Smooth muscle cell of the brain vasculature (primary cell): ENCODE data around the gene EPHB6.

Experiments used
- DNase-seq: peaks from one replicate; pipeline ENCODE4 v3.0.0-alpha.2; 2012; ENCODE audit warnings: low read depth, low spot score

EPHB6 gene

DNA sequence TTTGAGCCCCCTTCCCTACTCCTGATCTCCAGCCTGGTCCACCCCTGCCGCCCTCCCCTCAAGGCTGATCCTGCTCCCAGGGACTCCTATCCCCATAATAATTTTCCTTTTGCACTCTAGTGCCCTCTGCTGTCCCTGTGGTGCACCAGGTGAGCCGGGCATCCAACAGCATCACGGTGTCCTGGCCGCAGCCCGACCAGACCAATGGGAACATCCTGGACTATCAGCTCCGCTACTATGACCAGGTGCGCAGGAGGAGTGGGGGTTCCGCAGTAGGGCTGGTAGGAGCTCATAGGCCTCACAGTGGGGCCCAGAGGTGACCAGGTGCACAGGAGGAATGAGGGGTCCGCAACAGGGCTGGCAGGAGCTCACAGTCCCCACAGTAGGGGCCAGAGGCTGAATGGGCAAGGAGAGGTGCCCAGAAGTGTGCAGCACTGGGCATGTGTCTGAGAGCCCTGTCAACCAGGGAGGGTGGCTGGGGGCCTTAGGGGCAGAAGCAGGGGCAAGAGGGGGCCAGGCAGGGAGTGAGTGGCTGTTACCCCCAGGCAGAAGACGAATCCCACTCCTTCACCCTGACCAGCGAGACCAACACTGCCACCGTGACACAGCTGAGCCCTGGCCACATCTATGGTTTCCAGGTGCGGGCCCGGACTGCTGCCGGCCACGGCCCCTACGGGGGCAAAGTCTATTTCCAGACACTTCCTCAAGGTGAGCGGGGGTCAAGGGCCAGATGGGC lies 11.7 kb downstream of the EPHB6 start:
- DNase-seq, result no peak

GRCh38 chr7:142867097-142867378 lies 12.2 kb downstream of the EPHB6 start:
- DNase-seq, result no peak

GRCh38 chr7:142867398-142868187 lies 12.7 kb downstream of the EPHB6 start:
- no peak for DNase-seq

GRCh38 chr7:142868188-142868985 lies 13.5 kb downstream of the EPHB6 start:
- DNase-seq, result no peak

GRCh38 chr7:142868986-142869415 lies 14.1 kb downstream of the EPHB6 start:
- no peak for DNase-seq

- DNase-seq, result no peak
Observed at GRCh38 chr7:142869434-142869833, 14.6 kb downstream of the EPHB6 start.

DNA sequence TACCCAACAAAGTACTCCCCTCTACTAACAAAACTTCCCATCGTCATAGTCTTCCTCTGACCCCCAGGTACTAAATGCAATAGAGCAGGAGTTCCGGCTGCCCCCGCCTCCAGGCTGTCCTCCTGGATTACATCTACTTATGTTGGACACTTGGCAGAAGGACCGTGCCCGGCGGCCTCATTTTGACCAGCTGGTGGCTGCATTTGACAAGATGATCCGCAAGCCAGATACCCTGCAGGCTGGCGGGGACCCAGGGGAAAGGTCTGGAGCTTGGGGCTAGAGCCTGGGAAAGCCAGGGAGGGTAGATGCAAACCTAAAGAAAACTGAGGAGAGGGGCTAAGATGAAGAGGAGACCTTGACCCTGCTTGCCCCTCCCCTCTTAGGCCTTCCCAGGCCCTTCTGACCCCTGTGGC lies 15.3 kb downstream of the EPHB6 start:
- DNase-seq, result no peak

- no peak for DNase-seq
Observed at GRCh38 chr7:142870566-142871259, 15.8 kb downstream of the EPHB6 start.

DNA sequence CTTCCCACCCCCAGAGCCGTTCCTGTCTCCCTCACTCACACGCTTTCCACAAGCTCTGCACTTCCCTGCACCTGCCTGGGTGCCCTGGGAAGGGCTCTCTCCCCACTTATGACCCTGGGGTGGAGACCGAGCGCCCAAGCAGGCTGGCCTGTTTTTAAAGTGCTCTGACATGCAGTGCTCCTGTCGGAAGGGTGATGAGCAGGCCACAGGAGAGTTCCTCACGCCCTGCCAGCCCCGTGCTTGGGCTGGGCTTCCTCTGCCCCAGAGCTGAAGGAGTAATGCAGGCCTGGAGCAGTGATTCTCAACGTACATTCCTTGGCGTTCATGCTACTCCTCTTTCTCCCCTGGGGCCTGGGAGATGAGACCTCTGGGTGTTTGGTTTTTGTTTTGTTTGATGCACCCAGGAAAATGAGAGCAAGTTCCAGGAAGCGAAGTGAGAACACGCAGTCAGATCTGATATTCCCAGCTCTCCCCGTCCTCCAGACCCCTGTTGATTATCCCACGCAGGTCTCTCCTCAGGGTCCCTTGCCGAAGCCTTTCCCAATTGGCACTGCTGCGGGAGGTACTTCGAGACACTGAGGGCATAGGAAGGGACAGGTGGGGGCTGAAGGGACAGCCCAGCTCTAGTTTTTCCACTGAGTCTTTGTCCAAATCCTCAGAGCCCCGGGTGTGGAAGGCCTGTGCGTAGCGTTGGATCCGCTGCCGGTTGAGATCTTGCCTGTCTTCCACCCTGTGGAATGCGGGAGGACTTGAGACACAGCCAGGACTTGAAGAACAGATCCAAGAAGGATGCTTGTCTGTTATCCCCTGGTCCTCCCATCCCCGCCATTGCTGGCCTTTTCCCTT lies 16.6 kb downstream of the EPHB6 start:
- no peak for DNase-seq

DNA sequence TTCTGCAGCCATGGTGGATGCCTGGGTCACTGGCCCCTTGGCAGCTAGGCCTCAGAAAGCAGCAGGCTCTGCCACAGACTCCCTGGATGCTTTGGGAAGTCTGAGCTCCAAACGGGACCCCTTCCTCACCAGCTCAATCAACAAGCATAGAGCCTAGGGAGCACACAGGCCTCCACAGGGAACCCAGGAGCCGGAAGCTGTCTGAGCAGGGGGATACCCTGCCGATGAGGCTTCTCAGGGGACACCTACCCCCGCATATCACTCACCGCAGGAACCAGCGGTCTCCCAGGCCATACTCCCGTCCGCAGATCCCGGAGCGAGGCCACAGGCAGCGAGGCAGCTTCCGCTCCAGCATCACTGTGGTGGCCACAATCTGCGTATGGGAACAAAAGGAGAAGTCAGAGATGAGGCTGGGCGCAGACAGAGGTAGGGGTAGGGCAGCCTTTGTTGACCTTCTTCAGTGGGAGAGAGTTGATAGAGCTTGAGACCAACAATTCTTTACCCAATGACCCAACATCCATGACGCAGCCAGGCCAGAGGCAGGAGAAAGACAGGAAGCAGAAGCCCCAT lies 17.3 kb downstream of the EPHB6 start:
- no peak for DNase-seq

DNA sequence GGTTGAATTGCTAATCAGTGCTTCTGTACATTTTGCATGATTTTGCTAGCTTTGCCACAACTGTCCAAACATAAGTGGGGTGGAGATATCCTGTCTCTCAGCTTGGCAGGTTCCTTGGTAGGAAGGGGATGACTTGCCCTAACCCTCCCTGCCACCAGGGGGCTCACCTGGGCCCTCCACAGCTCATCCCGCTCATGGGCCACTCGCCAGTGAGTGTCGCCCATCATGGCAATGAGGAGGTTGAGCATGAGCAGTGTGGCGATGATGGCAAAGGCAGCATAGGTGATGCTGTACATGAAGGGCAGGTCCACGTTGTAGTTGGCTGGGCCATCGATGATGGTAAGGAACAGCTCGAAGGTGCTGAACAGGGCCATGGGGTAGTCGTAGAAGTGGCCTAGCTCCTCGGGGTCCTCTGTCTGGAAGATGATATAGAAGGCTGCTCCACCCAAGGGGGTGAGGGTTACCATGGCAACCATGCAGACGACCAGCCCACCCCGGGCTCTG lies 18.5 kb downstream of the EPHB6 start:
- DNase-seq, result no peak

GRCh38 chr7:142873871-142874270 lies 19.0 kb downstream of the EPHB6 start:
- DNase-seq, result no peak

DNA sequence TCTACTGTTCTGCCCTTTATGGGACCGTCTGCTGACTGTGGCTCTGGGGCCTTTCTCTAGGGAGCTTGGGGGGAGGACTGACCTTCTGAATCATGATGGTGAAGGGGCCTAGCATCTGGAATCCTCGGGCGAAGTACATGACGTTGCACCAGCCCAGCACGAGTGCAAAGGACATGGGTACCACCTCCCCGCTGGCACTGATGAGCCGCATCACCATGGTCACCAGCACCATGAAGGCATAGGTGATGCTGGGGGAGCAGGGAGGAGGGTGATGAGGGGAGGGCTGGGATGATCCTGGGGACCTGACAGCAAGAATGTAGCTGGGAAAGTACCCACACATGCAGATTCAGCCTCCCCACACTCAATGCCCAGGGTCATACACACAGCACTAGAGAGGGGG lies 19.5 kb downstream of the EPHB6 start:
- no peak for DNase-seq

DNA sequence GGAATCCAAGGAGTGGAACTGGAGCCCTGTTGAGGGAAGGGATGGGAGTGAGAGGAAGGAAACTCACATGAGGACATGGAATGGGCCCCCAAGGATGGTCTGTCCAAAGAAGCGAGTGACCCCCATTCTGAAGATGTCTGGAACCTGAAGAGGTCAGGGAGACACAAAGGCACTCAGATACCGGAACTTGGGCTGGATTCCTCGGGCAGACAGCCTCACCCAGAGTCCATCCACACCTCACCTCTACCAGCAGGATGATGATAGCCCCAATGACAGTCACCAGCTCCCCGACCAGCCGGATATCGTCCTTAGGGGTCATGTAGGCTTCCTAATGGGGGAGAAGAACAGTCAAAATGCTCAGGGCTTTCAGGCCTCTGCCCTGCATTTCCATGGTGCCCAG lies 20.0 kb downstream of the EPHB6 start:
- no peak for DNase-seq

DNA sequence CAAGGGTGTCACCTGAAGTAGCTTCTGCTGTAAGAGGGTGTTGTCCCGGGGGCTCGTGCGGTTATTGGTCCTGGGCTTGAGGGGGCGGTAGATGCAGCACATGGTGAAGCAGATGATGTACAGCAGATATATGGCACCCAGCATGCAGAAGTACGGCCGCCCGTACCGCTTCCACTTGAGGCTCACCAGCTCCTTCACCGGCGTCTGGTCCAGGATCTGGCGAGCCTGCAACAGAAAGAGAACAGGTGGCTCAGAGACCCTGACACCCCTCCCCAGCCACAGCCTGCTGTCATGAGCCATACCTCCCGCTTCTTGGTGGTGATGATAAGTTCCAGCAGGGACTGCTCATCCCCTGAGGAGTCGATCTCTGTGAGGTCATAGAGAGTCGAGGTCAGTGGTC lies 20.6 kb downstream of the EPHB6 start:
- DNase-seq, result no peak

GRCh38 chr7:142876236-142876960 lies 21.5 kb downstream of the EPHB6 start:
- DNase-seq, result no peak

DNA sequence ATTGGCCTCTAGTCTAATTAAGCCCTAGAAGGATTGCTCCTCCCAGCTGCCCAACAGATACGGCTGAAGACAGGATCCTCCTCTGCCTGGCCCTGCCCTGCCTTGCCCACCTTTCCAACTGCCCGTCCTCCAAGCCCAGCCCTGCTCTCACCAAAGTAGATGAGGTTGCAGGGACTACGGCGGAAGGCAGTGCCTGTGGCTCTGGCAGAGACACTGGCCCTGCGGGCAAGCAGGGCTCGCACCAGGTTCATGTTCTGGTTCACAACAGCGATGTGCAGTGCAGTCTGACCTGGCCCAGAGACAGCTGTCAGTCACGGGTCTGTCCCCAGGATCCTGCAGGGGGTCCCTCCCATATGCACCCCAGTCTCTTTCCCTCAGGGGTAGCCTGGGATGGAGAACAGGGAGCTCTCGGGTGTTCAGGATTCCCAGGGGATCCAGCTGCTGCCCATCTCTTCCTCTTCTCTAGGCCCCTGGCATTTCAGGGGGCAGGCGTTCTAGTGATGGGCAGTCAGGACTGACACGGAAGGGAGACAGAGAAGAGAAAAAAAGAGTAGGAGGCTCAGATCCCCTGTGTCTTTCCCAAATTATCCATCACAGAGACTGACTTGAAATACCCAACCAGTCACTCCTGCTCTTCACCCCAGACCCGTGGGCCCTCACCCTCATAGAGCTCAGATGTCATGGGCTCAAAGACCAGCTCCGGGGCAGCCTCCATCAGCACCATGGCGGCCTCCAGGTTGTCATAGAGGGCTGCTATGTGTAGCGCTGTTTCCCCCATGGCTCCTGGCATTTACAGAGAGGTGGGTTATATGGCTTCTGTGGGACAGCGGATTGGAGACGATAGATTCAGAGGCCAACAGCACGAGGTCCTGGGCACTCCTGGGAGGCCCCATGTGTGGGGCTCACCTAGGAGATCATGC lies 22.4 kb downstream of the EPHB6 start:
- DNase-seq, result no peak

- no peak for DNase-seq
Observed at GRCh38 chr7:142878315-142878714, 23.4 kb downstream of the EPHB6 start.

GRCh38 chr7:142879060-142879459 lies 24.2 kb downstream of the EPHB6 start:
- DNase-seq, result no peak
